Fibroblast of pulmonary artery (primary cell): ENCODE results near the gene USHBP1.

Experiments used
- DNase-seq: peaks from one replicate; pipeline ENCODE4 v3.0.0-alpha.2; 2010; ENCODE audit warnings: low read depth
- H3K4me3 ChIP-seq: replicated peaks from 2 replicates; pipeline ENCODE4 v1.5.1; 2011; ENCODE audit warnings: low read depth, mild to moderate bottlenecking, control low read depth, low read length, moderate library complexity
- TF ChIP-seq, protein P1 (sequence below): IDR thresholded peaks from 2 replicates; pipeline ENCODE4 v1.5.1; 2011; ENCODE audit warnings: mild to moderate bottlenecking, control low read depth, low read length, inconsistent platforms; ENCODE audit errors: missing control alignments

Gene USHBP1

DNA sequence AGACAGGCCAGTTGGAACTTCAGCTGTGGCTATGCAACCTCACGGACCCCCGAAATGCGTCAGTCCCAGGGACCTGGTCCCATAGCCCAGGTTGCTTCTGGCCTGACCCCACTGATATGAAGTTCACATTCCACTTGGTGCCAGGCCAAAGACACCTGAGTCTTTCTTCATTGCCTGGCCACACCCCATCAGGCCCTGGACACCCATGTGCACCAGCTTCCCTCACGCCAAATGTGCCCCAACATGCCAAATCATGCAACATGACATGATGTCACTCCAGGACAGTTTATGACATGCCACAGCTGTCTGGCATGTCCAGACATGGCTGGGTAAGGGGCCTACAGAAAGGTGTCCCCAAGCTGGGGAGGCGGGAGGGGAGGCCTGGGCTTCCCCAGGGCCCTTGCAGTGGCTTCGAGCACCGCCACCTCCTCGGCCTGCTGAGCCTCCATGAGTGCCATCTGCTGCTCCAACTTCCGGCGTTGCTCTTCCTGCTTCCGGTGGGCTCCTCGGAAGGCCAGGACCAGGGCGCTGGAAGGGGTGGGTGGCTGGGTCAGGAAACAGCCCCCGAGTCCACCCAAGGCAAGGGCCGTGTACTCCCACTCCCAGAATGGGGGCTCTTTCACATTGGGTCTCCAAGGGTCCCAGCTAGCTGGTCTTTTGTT is 14.5 kb downstream of the USHBP1 start:
- H3K4me3 ChIP-seq = no peak overlapping the region
- TF ChIP-seq, protein P1, sequence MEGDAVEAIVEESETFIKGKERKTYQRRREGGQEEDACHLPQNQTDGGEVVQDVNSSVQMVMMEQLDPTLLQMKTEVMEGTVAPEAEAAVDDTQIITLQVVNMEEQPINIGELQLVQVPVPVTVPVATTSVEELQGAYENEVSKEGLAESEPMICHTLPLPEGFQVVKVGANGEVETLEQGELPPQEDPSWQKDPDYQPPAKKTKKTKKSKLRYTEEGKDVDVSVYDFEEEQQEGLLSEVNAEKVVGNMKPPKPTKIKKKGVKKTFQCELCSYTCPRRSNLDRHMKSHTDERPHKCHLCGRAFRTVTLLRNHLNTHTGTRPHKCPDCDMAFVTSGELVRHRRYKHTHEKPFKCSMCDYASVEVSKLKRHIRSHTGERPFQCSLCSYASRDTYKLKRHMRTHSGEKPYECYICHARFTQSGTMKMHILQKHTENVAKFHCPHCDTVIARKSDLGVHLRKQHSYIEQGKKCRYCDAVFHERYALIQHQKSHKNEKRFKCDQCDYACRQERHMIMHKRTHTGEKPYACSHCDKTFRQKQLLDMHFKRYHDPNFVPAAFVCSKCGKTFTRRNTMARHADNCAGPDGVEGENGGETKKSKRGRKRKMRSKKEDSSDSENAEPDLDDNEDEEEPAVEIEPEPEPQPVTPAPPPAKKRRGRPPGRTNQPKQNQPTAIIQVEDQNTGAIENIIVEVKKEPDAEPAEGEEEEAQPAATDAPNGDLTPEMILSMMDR = no peak
- no peak for DNase-seq

DNA sequence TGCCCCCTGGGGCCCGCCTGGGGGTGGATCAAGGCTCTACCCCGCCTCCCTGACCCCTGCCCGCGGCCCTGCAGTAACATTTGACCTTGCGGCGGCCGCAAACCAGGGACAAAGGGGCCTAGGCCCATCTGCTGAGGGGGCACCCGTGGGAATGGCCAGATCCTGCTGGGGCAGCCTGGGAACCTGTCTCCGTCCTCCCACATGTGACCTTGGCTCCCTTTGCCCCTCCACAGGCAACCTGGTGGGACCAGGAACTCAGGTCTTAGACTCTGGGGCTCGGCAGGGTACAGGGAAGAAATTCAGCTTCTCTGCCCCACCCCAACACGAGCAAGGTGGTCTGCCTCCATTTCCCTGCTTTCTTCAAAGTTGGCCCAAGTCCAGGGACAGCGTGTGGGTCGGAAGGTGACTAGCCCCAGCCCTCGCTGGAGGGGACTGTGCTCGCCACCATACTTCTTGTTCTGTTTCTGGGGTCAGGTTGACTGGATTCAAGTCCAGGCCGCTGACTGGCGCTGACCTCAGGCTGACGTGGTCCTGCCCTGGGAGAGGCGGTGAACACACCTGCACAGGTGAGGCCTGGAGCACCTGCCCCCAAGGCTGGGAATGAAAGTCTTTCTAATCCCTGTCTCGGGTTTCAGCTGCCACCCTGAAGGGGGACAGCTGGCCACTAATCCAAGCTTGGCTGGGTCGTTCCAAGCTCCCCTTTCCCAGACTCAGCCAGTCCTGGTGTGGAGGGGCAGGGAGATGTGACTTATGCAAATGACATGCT is 16.4 kb downstream of the USHBP1 start:
- TF ChIP-seq, protein P1 = no peak
- no peak for DNase-seq
- H3K4me3 ChIP-seq = no peak overlapping the region

DNA sequence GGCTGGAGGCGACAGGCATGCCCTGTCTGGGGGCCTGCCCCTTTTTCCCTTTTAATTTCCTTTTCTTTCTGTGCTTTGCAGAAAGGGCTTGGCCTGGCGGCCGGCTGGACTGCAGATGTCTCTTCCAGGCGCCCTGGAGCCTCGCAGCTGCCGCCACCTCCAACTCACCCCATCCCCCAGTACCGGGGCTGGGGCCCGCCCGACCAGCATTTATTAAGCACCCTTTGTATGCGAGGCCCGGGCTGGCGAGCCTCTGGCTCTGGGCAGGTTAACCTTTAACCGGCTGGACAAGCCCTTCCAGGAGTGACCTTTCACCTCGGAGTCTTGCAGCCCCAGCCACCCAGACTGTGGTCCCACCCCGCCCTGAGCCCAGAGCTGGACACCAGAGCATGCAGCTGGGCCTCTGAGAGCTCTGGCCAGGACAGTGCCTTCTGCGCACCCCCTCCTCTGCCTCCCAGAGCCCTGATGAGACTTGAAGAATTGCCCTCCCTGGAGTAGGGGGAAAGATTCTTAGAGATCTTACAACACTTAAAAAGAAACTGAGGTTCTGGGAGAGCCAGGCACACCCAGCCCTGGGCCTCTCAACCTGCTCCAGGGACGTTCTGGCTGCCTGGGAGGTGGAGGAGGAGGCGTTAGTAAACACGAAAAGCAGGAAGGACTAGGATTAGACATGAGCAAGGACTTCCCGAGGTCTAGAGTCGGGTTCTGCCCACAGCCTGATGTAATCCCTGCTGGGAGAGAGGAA is 17.7 kb downstream of the USHBP1 start:
- TF ChIP-seq, protein P1 = no peak

DNA sequence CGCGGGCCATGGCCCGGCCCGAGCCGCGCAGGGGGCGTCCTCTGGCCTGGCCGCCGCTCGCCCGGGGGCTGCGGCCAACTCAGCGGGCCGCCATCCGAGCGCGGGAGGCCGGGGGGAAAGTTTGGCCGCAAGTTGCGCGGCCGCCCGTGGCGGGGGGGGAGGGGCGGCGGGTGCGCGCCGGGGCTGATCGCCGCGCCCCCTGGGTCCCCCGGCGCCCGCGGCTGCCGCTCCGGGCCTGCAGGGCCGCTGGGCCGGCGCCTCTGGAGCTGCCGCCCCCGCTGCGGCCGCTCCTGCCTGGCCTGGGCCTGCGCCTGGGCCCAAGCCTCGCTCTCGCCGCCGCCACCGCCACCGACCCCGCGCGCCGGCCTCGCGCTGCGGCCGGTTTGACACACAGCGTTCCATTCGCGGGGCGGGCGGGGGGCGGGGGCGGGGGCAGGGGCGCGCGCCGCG is 19.0 kb downstream of the USHBP1 start, which contains the start of gene NR2F6:
NR2F6 (minus strand) TSS at position 385 of the 450 bp plus-strand sequence. CDS start 699 bp downstream, outside the sequence.
- TF ChIP-seq, protein P1 = no peak
- peak within 1 kb of the TSS; percentile 89 for H3K4me3 ChIP-seq
- DNase-seq = no peak

More for the DNA sequence above, 17.7 kb downstream of the USHBP1 start:
- no peak for DNase-seq
- no peak overlapping the region for H3K4me3 ChIP-seq

DNA sequence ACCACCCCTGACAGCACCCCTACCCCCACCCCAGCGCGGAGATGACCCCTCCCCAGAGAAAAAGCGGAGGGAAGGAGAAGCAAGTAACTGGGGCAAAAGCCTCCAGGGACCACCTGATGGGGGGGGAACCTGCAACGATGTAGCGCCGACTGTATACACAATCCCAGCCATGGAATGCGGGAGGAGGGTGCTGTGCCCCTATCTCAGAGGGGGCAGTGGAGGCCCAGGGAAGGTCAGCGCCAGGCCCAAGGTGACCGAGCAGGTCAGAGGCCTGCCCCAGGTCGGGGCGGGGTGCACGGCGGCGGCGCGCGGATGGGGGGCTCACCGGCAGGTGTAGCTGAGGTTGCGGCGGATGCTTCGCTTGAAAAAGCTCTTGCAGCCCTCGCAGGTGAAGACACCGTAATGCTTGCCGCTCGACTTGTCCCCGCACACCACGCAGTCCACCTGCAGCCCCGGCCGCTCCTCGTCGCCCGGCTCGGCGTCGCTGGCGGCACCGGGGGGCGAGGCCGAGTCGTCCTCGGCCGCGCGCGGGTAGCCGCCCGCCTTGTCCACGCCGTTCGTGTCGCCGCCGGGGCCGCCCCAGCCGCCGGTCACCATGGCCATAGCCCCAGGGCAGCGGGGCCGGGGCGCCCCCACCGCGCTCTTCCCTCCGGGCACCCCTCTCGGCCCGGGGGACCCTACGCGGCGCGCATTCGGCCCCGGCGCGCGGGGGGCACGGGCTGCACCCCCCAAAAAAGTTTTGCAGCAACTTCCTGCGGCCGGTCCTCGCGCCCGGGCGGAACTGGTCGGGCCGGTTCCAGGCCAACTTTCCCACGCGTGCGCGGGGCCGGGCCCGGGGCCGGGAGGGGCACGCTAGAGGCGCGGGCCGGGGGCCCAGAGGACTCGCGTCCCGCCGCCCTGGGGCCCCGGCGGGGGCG is 19.7 kb downstream of the USHBP1 start:
- TF ChIP-seq, protein P1 = no peak
- DNase-seq = no peak
- peak overlapping the region; percentile 89 for H3K4me3 ChIP-seq

DNA sequence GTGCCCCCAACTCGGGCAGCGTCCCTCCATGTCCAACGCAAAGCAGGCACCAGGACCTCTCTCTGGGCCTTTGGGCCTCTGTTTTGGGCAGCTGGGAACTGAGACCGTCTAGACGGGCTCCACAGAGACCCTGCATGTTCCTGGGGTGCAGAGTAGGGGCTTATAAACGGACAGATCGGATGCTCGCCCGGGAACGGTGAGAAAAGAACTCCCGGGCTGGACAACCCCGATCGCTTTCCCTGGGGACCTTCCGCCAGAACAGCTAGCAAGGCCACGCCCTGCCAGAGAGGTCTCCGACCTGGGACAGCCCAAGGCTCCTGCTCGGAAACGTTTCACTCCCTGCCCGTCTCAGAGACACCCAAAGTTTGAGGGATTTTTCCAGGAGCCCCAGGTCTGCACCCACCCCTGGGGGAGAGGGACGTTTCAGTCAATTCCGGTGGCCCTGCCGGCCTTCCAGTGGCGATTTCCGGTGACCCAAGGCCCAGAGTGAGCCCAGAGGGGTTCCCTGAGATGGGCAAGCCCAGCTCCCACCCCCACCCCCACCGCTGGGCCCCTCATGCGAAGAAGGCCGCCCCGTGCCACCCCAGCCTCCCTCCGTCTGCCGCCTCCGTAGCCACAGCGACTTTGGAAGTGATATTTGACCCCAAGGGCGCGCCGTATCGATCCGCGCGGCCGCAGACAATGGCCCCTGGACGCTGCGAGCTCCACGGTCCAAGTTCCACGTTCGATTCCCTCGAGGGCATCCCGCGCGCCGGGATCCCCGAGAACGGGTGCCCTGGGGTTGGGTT is 20.5 kb downstream of the USHBP1 start:
- DNase-seq = peak; percentile 42
- TF ChIP-seq, protein P1 = no peak
- peak overlapping the region; percentile 89 for H3K4me3 ChIP-seq
